HEK293 (cell line): Measurements from ENCODE around the gene TRAF6.

ENCODE experiments used
- CTCF ChIA-PET: fragments of 350-600 bp; formaldehyde crosslinking; extraction: SDS; loops from one replicate; lab custom pipeline; 2021; ENCODE audit warnings: antibody characterized with exemption; lab: Yijun Ruan, JAX
- POLR2A ChIA-PET: fragments of 300-600 bp; formaldehyde crosslinking; extraction: SDS; loops from one replicate; lab custom pipeline; 2020; ENCODE audit warnings: antibody characterized with exemption, inconsistent platforms; lab: Yijun Ruan, JAX
- H3K27ac ChIP-seq: fragments of 200-500 bp; sonication (Bioruptor generic); 2 replicates; pipeline ENCODE4 v1.5.1; 2014; ENCODE audit warnings: low read depth, low read length, control low read depth, inconsistent platforms; ENCODE audit errors: extremely low read depth
- H3K36me3 ChIP-seq, 2 experiments: fragments of 200-500 bp in 1 of 2; sonication (Bioruptor generic) in 1 of 2; 1 replicate in 1 of 2; 2 replicates in 1 of 2; pipeline ENCODE4 v1.5.1; 2014 to 2017; ENCODE audit warnings: inconsistent platforms in 2 of 2, low read length in 2 of 2; ENCODE audit not compliant: control insufficient read depth in 2 of 2, insufficient read depth in 1 of 2
- H3K4me1 ChIP-seq: fragments of 200-500 bp; sonication (Bioruptor generic); 2 replicates; pipeline ENCODE4 v1.5.1; 2014; ENCODE audit warnings: mild to moderate bottlenecking, low read length, inconsistent platforms; ENCODE audit not compliant: control insufficient read depth, insufficient read depth
- H3K4me3 ChIP-seq: 2 replicates; pipeline ENCODE4 v1.5.1; 2011; ENCODE audit warnings: low read depth, mild to moderate bottlenecking, control low read depth, low read length, moderate library complexity
- H3K9me3 ChIP-seq: fragments of 200-500 bp; sonication (Bioruptor generic); 2 replicates; pipeline ENCODE4 v1.5.1; 2014; ENCODE audit warnings: low read depth, low read length, inconsistent platforms; ENCODE audit not compliant: control insufficient read depth, insufficient read depth
- ELK4 ChIP-seq: IDR thresholded peaks from 2 replicates; pipeline ENCODE4 v1.6.1; 2011; ENCODE audit warnings: mild to moderate bottlenecking, low read depth, low read length, borderline replicate concordance
- GFI1B ChIP-seq: fragments of 450-650 bp; formaldehyde crosslinking; IDR thresholded peaks from 2 replicates; pipeline ENCODE4 v1.5.1; 2016; ENCODE audit warnings: missing biosample characterization, missing genetic modification characterization
- PRDM10 ChIP-seq: fragments of 450-650 bp; formaldehyde crosslinking; IDR thresholded peaks from 2 replicates; pipeline ENCODE4 v1.5.1; 2016; ENCODE audit warnings: missing biosample characterization, missing genetic modification characterization
- RBAK ChIP-seq: fragments of 450-650 bp; formaldehyde crosslinking; IDR thresholded peaks from 2 replicates; pipeline ENCODE4 v1.5.1; 2016; ENCODE audit warnings: missing biosample characterization, missing genetic modification characterization
- REPIN1 ChIP-seq: fragments of 450-650 bp; formaldehyde crosslinking; IDR thresholded peaks from 2 replicates; pipeline ENCODE4 v1.5.1; 2017; ENCODE audit warnings: missing biosample characterization, missing genetic modification characterization, low read depth
- SP3 ChIP-seq: fragments of 450-650 bp; formaldehyde crosslinking; IDR thresholded peaks from 2 replicates; pipeline ENCODE4 v1.5.1; 2016; ENCODE audit warnings: missing biosample characterization, missing genetic modification characterization
- WT1 ChIP-seq: fragments of 450-650 bp; formaldehyde crosslinking; IDR thresholded peaks from 2 replicates; pipeline ENCODE4 v1.5.1; 2016; ENCODE audit warnings: missing biosample characterization, missing genetic modification characterization
- ZFP41 ChIP-seq: fragments of 450-650 bp; formaldehyde crosslinking; IDR thresholded peaks from 2 replicates; pipeline ENCODE4 v1.5.1; 2016; ENCODE audit warnings: missing biosample characterization, missing genetic modification characterization, borderline replicate concordance
- ZNF112 ChIP-seq: fragments of 450-650 bp; formaldehyde crosslinking; IDR thresholded peaks from 2 replicates; pipeline ENCODE4 v1.5.0; 2017; ENCODE audit warnings: missing biosample characterization, missing genetic modification characterization
- ZNF19 ChIP-seq: fragments of 450-650 bp; formaldehyde crosslinking; IDR thresholded peaks from 2 replicates; pipeline ENCODE4; 2016; ENCODE audit warnings: missing biosample characterization, missing genetic modification characterization, low read depth
- ZNF211 ChIP-seq: fragments of 450-650 bp; formaldehyde crosslinking; IDR thresholded peaks from 2 replicates; pipeline ENCODE4 v1.5.1; 2016; ENCODE audit warnings: low read depth, missing biosample characterization, missing genetic modification characterization
- ZNF221 ChIP-seq: fragments of 450-650 bp; formaldehyde crosslinking; IDR thresholded peaks from 2 replicates; pipeline ENCODE4 v1.5.1; 2017; ENCODE audit warnings: missing biosample characterization, missing genetic modification characterization, borderline replicate concordance
- ZNF48 ChIP-seq: fragments of 450-650 bp; formaldehyde crosslinking; IDR thresholded peaks from 2 replicates; pipeline ENCODE4 v1.5.1; 2016; ENCODE audit warnings: missing biosample characterization, missing genetic modification characterization
- ZNF530 ChIP-seq: fragments of 450-650 bp; formaldehyde crosslinking; IDR thresholded peaks from 2 replicates; pipeline ENCODE4 v1.5.1; 2016; ENCODE audit warnings: low read depth, missing biosample characterization, missing genetic modification characterization
- ZNF596 ChIP-seq: fragments of 450-650 bp; IDR thresholded peaks from 2 replicates; pipeline ENCODE4 v1.5.0; 2018; ENCODE audit warnings: missing biosample characterization, mild to moderate bottlenecking, missing genetic modification characterization, moderate library complexity
- ZNF704 ChIP-seq: fragments of 450-650 bp; formaldehyde crosslinking; IDR thresholded peaks from 2 replicates; pipeline ENCODE4 v1.5.1; 2016; ENCODE audit warnings: missing biosample characterization, missing genetic modification characterization
- ZSCAN23 ChIP-seq: fragments of 450-650 bp; formaldehyde crosslinking; IDR thresholded peaks from 2 replicates; pipeline ENCODE4 v1.5.1; 2016; ENCODE audit warnings: missing biosample characterization, missing genetic modification characterization
- ZXDB ChIP-seq: fragments of 450-650 bp; formaldehyde crosslinking; IDR thresholded peaks from 2 replicates; pipeline ENCODE4 v1.5.1; 2016; ENCODE audit warnings: missing biosample characterization, missing genetic modification characterization
- TF ChIP-seq, protein P1 (sequence below): fragments of 450-650 bp; formaldehyde crosslinking; IDR thresholded peaks from 2 replicates; pipeline ENCODE4 v1.5.1; 2016; ENCODE audit warnings: missing biosample characterization, missing genetic modification characterization, borderline replicate concordance
- TF ChIP-seq, protein P2 (sequence below): fragments of 450-650 bp; formaldehyde crosslinking; IDR thresholded peaks from 2 replicates; pipeline ENCODE4 v1.5.1; 2016; ENCODE audit warnings: missing biosample characterization, missing genetic modification characterization, low read depth

TRAF6 gene

GRCh38 chr11:36469881-36470802, 39.9 kb downstream of the TRAF6 start:
- no peaks in the 10 kb centered on the region for H3K9me3 ChIP-seq
- no peak overlapping the region for H3K27ac ChIP-seq
- no peaks in the 10 kb centered on the region for H3K4me1 ChIP-seq
- H3K4me3 ChIP-seq, result no peak overlapping the region
- ChIA-PET CTCF (interaction anchor here (0.6 to 5.6 kb wide), 17 partner anchors 9 to 178 kb away, joined by 3 to 48 read pairs (median 5); no protein-coding TSS in a partner anchor), POLR2A (interaction anchor here (0.7 to 4.7 kb wide), 8 partner anchors 9 to 178 kb away, joined by 3 to 33 read pairs (median 8); no protein-coding TSS in a partner anchor)
- H3K36me3 ChIP-seq, result no peaks in the 10 kb centered on the region
- TF ChIP-seq ZNF221, result no peak
- no peak for TF ChIP-seq ZFP41 (tag by site-specific recombination)
- TF ChIP-seq, protein P1, sequence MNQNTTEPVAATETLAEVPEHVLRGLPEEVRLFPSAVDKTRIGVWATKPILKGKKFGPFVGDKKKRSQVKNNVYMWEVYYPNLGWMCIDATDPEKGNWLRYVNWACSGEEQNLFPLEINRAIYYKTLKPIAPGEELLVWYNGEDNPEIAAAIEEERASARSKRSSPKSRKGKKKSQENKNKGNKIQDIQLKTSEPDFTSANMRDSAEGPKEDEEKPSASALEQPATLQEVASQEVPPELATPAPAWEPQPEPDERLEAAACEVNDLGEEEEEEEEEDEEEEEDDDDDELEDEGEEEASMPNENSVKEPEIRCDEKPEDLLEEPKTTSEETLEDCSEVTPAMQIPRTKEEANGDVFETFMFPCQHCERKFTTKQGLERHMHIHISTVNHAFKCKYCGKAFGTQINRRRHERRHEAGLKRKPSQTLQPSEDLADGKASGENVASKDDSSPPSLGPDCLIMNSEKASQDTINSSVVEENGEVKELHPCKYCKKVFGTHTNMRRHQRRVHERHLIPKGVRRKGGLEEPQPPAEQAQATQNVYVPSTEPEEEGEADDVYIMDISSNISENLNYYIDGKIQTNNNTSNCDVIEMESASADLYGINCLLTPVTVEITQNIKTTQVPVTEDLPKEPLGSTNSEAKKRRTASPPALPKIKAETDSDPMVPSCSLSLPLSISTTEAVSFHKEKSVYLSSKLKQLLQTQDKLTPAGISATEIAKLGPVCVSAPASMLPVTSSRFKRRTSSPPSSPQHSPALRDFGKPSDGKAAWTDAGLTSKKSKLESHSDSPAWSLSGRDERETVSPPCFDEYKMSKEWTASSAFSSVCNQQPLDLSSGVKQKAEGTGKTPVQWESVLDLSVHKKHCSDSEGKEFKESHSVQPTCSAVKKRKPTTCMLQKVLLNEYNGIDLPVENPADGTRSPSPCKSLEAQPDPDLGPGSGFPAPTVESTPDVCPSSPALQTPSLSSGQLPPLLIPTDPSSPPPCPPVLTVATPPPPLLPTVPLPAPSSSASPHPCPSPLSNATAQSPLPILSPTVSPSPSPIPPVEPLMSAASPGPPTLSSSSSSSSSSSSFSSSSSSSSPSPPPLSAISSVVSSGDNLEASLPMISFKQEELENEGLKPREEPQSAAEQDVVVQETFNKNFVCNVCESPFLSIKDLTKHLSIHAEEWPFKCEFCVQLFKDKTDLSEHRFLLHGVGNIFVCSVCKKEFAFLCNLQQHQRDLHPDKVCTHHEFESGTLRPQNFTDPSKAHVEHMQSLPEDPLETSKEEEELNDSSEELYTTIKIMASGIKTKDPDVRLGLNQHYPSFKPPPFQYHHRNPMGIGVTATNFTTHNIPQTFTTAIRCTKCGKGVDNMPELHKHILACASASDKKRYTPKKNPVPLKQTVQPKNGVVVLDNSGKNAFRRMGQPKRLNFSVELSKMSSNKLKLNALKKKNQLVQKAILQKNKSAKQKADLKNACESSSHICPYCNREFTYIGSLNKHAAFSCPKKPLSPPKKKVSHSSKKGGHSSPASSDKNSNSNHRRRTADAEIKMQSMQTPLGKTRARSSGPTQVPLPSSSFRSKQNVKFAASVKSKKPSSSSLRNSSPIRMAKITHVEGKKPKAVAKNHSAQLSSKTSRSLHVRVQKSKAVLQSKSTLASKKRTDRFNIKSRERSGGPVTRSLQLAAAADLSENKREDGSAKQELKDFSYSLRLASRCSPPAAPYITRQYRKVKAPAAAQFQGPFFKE (tag by site-specific recombination), result no peak
- no peak for TF ChIP-seq ZNF112 (tag by site-specific recombination)
- no peak for TF ChIP-seq ELK4
- no peak for TF ChIP-seq ZNF596 (tag by site-specific recombination)
- no peak for TF ChIP-seq ZNF19 (tag by site-specific recombination)
- no peak for TF ChIP-seq GFI1B (tag by site-specific recombination)
- TF ChIP-seq WT1 (tag by site-specific recombination), result no peak
- no peak for TF ChIP-seq RBAK
- TF ChIP-seq ZNF48 (tag by site-specific recombination), result no peak
- TF ChIP-seq ZSCAN23 (tag by site-specific recombination), result no peak
- TF ChIP-seq SP3 (tag by site-specific recombination), result no peak
- 0 out of 2 replicates have a peak, but pooled peaks have one; percentile 17 for TF ChIP-seq PRDM10 (tag by site-specific recombination)
- no peak for TF ChIP-seq ZNF530 (tag by site-specific recombination)
- no peak for TF ChIP-seq ZNF704 (tag by site-specific recombination)
- no peak for TF ChIP-seq ZNF211 (tag by site-specific recombination)
- TF ChIP-seq, protein P2, sequence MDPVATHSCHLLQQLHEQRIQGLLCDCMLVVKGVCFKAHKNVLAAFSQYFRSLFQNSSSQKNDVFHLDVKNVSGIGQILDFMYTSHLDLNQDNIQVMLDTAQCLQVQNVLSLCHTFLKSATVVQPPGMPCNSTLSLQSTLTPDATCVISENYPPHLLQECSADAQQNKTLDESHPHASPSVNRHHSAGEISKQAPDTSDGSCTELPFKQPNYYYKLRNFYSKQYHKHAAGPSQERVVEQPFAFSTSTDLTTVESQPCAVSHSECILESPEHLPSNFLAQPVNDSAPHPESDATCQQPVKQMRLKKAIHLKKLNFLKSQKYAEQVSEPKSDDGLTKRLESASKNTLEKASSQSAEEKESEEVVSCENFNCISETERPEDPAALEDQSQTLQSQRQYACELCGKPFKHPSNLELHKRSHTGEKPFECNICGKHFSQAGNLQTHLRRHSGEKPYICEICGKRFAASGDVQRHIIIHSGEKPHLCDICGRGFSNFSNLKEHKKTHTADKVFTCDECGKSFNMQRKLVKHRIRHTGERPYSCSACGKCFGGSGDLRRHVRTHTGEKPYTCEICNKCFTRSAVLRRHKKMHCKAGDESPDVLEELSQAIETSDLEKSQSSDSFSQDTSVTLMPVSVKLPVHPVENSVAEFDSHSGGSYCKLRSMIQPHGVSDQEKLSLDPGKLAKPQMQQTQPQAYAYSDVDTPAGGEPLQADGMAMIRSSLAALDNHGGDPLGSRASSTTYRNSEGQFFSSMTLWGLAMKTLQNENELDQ (tag by site-specific recombination), result no peak
- peak; percentile 12; the same call in 1 of the 2 replicates for TF ChIP-seq ZXDB
- TF ChIP-seq REPIN1 (tag by site-specific recombination), result no peak
